GM20000 (cell line): ENCODE results near the gene CLCF1.

Experiments
- DNase-seq: peaks from one replicate; pipeline ENCODE4 v3.0.0; 2012; ENCODE audit warnings: low spot score
- TF ChIP-seq, protein P1 (sequence below): IDR thresholded peaks from 2 replicates; pipeline ENCODE4 v1.5.1; 2012; ENCODE audit warnings: mild to moderate bottlenecking, control low read depth; ENCODE audit errors: extremely low read depth, missing control alignments

CLCF1 gene

DNA sequence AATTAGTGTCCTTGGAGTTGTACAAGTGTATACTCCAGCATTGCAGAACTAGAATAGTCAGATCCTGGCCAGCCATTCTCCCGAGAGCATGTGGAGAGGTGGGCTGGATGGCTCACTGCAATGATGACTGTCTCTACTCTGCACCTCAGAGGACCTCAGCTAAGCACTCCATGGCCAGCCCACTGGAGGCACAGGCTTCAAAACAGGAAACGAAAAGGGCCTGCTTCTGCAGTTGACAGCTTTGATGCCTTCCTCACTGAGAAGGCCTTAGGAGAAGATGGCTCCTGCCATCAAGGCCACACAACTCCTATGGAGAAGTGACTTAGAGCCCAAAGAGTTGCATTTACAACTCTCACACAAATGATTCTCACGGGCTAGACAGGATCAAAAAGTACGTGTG, 29.1 kb downstream of the CLCF1 start:
- DNase-seq, result peak; percentile 25
- TF ChIP-seq, protein P1, sequence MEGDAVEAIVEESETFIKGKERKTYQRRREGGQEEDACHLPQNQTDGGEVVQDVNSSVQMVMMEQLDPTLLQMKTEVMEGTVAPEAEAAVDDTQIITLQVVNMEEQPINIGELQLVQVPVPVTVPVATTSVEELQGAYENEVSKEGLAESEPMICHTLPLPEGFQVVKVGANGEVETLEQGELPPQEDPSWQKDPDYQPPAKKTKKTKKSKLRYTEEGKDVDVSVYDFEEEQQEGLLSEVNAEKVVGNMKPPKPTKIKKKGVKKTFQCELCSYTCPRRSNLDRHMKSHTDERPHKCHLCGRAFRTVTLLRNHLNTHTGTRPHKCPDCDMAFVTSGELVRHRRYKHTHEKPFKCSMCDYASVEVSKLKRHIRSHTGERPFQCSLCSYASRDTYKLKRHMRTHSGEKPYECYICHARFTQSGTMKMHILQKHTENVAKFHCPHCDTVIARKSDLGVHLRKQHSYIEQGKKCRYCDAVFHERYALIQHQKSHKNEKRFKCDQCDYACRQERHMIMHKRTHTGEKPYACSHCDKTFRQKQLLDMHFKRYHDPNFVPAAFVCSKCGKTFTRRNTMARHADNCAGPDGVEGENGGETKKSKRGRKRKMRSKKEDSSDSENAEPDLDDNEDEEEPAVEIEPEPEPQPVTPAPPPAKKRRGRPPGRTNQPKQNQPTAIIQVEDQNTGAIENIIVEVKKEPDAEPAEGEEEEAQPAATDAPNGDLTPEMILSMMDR, result no peak

DNA sequence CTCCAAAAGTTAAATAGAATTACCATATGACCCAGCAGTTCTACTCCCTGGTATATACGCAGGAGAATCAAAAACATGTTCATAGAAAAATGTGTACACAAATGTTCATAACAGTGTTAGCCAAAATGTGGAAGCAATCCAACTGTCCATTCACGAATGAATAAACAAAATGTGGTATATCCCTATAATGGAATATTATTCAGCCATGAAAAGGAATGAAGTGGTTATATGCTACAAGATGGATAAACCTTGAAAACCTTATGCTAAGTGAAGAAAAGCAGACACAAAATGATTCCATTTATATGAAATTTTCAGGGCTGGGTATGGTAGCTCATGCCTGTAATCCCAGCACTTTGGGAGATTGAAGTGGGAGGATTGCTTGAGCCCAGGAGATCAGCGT, 36.1 kb downstream of the CLCF1 start:
- DNase-seq, result no peak
- TF ChIP-seq, protein P1, result no peak

DNA sequence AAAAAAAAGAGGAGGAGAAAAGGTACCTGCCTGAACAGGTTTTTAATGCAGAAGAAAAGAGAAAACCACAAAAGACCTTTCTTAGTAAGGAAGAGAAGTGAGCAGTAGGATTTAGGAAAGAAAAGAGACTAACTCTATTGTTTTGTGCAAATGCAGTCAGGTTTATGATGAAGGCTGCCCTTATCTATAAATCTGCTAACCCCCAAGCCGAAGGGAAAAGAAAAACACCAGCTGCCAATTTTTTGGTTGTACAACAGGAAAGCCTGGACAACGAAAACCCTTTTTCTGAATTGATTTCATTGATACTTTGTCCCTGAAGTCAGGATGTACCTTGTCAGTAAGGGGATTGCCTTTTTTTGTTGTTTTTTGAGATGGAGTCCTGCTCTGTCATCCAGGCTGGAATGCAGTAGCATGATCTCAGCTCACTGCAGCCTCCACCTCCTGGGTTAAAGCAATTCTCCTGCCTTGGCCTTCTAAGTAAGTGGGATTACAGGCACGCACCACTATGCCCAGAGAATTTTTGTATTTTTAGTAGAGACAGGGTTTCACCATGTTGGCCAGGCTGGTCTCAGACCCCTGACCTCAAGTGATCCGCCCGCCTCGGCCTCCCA, 41.2 kb downstream of the CLCF1 start:
- TF ChIP-seq, protein P1, result no peak
- DNase-seq, result no peak

DNA sequence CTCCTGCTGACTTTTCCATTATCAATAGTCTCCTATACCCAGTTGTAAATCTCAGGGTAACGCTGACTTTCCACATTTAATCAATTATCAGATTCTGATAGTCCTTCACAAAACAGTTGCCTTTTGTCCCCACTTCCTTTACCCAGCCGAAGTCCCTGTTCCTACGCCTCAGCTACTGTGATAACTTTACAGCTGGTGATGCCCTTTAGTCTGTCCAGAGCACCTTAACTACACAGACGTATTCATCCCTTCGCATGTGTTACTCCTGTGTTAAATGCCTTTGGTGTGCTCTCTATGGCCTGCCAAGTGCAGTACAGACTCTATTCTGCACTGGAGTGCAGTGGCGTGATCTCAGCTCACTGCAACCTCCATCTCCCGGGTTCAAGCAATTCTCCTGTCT, 49.9 kb downstream of the CLCF1 start:
- TF ChIP-seq, protein P1, result no peak
- no peak for DNase-seq

DNA sequence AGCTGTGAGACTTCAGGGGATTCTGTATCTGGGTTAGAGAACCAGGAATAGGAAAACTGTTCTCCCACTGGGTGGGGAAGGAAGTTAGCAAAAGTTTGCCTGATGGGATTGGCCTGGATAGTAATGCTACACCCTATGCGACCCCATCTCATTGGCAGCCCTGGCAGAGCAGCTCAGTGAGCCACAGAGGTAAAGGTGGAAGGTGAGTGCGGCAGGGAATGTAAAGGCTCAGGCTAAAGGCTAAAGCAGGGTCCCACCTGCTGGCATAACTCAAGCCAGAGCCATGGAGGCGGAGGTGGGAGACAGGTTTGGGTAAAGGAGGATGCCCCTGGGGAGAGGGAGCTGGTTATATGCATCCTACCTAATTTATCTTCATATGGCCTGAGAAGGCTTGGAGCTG, 51.3 kb downstream of the CLCF1 start:
- no peak for DNase-seq
- TF ChIP-seq, protein P1, result no peak

DNA sequence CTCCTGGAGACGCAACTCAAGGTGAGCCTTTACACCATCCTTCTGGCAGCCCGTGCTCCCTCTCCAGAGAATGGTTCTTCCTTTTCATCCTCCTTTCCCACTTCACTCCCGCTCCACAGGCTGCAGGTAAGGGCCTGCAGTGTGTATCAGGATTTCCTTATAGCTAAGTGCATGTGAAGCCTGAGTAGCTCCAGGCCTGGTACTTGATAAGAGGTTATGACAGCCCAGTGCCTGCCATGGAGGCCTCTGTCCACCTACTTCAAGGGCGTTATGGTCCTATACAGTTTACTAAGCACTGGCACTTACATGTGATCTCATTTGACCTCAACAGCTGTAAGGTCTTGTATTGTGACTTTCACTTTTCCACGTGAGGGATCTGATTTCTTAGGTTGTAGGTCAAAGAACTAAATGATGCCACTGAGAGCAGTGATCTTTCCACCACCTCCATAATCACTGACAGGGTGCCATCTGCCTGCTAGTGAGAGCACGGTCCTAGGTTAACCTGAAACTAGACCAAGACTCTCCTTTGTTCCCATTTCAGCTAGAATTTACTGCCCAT, 52.0 kb downstream of the CLCF1 start:
- DNase-seq, result no peak
- TF ChIP-seq, protein P1, result no peak

DNA sequence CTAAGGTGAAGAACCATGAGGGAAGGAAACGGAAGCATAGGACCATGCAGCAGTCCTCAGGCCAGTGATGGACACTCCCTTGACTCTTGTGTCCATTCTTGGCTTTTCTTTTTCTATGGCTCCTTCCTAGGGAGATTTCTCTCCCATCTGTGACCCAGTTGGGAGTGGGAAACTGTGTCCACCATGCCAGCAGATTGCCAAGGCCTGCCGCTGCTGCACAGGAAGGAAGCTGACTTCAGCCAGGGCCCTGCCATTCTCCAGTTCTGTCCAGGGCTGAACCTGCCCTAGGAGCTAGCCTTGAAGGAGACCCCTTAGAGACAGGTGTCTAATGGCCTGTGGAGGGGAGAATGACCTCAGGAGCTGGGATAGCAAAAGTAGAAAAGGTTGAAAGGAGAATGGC, 52.7 kb downstream of the CLCF1 start:
- no peak for DNase-seq
- TF ChIP-seq, protein P1, result no peak
